Lung (tissue), 12 donors: ENCODE results near the gene CFAP221. TPM values are rescaled to one million over a fixed set of nuclear protein-coding genes. Genes with fewer than 3 reads are reported as not detected.

Experiments used
- ATAC-seq: fragments of 200-7000 bp; cut with Tn5 transposase; one replicate; pipeline ENCODE4 v1.9.1; 2020; ENCODE audit warnings: moderate number of reproducible peaks; ENCODE audit not compliant: insufficient read depth, low FRiP score
- DNase-seq, 3 donors: peaks; one replicate each; pipeline ENCODE4 v3.0.0-alpha.2; 2013 to 2017
- H3K27ac ChIP-seq, 2 donors: one replicate each; pipeline ENCODE4 v1.5.1; 2013; ENCODE audit warnings: mild to moderate bottlenecking in 2 of 2, moderate library complexity in 2 of 2, control low read depth in 1 of 2, inconsistent platforms in 1 of 2, low read depth in 1 of 2, low read length in 1 of 2
- H3K27me3 ChIP-seq, 3 donors: one replicate each; pipeline ENCODE4 v1.5.1; 2013; ENCODE audit warnings: low read length in 2 of 3; ENCODE audit not compliant: control insufficient read depth in 3 of 3, insufficient read depth in 3 of 3
- H3K36me3 ChIP-seq, 4 donors: one replicate each; pipeline ENCODE4 v1.5.1; 2013; ENCODE audit warnings: low read length in 4 of 4, mild to moderate bottlenecking in 1 of 4, moderate library complexity in 1 of 4; ENCODE audit not compliant: control insufficient read depth in 4 of 4, insufficient read depth in 4 of 4
- H3K4me1 ChIP-seq, 5 donors: one replicate each; pipeline ENCODE4 v1.5.1; 2013; ENCODE audit warnings: low read length in 5 of 5, mild to moderate bottlenecking in 2 of 5, moderate library complexity in 1 of 5; ENCODE audit not compliant: control insufficient read depth in 5 of 5, insufficient read depth in 5 of 5
- H3K4me3 ChIP-seq: one replicate; pipeline ENCODE4 v1.5.1; 2013; ENCODE audit warnings: mild to moderate bottlenecking, control low read depth, moderate library complexity
- H3K9ac ChIP-seq, 2 donors: one replicate each; pipeline ENCODE4 v1.5.1; 2013; ENCODE audit warnings: low read length in 2 of 2, control low read depth in 1 of 2; ENCODE audit not compliant: insufficient read depth in 1 of 2
- H3K9me3 ChIP-seq, 4 donors: one replicate each; pipeline ENCODE4 v1.5.1; 2013; ENCODE audit warnings: low read length in 3 of 4, mild to moderate bottlenecking in 1 of 4, moderate library complexity in 1 of 4; ENCODE audit not compliant: control insufficient read depth in 4 of 4, insufficient read depth in 3 of 4
- WGBS, 2 donors: extraction: QIAGEN DNeasy Blood & Tissue Kit; methylation state at CpG; one replicate each; pipeline ENCODE4 v1.1.7; 2013; 5-methylcytosine and 5-hydroxymethylcytosine counted together
- polyA plus RNA-seq, 2 donors: library from polyadenylated mRNA; stranded (reverse); fragments of 200-250 nt; gene quantifications; one replicate each; pipeline ENCODE4 v1.2.1, GENCODE V29; 2013
- total RNA-seq, 2 donors: library from RNA; depleted of rRNA in 1 of 2; stranded (reverse); fragments of >200 nt in 1 of 2; gene quantifications; one replicate each; pipeline ENCODE4 v1.2.1, GENCODE V29; 2014 to 2021
- TF ChIP-seq, protein P1 (sequence below): IDR thresholded peaks from 2 replicates; pipeline ENCODE4 v1.5.1; 2012; ENCODE audit warnings: mild to moderate bottlenecking; ENCODE audit errors: control extremely low read depth, extremely low read depth
- donor health status: control.
- donor health status: control.
- donor health status: Bipolar disorder and iron deficiency.
- donor health status: healthy.
- donor health status: DM: yes; HTN: yes; CAD: no.

Gene CFAP221
- total and polyA plus RNA-seq, 4 donors: 8.6 to 63.5 (median 29.3) TPM

DNA sequence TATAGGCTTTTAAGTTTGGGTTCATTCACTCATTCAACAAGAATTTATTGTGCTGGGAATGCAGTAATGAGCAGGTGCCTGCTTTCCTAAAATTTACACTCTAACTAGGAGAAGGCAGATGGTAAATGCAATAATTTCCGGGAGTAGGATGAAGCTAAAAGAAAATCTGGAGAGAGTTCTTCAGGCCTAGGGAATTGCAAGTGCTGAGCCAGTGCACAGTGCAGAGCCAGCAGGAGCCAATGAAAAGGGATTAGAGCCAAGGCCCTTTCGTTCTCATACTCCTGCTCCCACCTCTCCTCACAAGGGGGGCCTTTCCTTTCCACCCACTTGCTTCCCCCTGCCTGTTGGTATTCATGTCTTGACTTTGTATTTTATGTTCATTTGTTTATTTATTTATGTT is 55.1 kb downstream of the CFAP221 start:
- DNase-seq (no peak), ATAC-seq (no peak)
- TF ChIP-seq, protein P1, sequence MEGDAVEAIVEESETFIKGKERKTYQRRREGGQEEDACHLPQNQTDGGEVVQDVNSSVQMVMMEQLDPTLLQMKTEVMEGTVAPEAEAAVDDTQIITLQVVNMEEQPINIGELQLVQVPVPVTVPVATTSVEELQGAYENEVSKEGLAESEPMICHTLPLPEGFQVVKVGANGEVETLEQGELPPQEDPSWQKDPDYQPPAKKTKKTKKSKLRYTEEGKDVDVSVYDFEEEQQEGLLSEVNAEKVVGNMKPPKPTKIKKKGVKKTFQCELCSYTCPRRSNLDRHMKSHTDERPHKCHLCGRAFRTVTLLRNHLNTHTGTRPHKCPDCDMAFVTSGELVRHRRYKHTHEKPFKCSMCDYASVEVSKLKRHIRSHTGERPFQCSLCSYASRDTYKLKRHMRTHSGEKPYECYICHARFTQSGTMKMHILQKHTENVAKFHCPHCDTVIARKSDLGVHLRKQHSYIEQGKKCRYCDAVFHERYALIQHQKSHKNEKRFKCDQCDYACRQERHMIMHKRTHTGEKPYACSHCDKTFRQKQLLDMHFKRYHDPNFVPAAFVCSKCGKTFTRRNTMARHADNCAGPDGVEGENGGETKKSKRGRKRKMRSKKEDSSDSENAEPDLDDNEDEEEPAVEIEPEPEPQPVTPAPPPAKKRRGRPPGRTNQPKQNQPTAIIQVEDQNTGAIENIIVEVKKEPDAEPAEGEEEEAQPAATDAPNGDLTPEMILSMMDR: no peak
- no peak overlapping the region for H3K4me3 ChIP-seq
- H3K9me3 ChIP-seq: no peaks in the 10 kb centered on the region
- H3K27me3 ChIP-seq: peaks cover 0 to 7% (median 0%) of the 10 kb centered on the region in 3 donors
- no peak overlapping the region for H3K27ac ChIP-seq
- no peaks in the 10 kb centered on the region for H3K36me3 ChIP-seq
- no peak overlapping the region for H3K9ac ChIP-seq
- 80 to 82% methylated on average over 2 of the region's 2 CpGs for WGBS, 2 donors
- peaks cover 0 to 3% (median 0%) of the 10 kb centered on the region in 5 donors for H3K4me1 ChIP-seq

- Histone ChIP-seq H3K27ac (no peak overlapping the region), H3K36me3 (no peaks in the 10 kb centered on the region), H3K9me3 (no peaks in the 10 kb centered on the region), H3K27me3 (peaks cover 0 to 14% (median 2%) of the 10 kb centered on the region in 3 donors), H3K9ac (no peak overlapping the region), H3K4me3 (no peak overlapping the region), H3K4me1 (no peaks in the 10 kb centered on the region)
- 77 to 85% methylated on average over 4 of the region's 4 CpGs for WGBS, 2 donors
- DNase-seq (no peak), ATAC-seq (no peak)
- TF ChIP-seq, protein P1: no peak
Measured at GRCh38 chr2:119605096-119605495, 60.8 kb downstream of the CFAP221 start.

DNA sequence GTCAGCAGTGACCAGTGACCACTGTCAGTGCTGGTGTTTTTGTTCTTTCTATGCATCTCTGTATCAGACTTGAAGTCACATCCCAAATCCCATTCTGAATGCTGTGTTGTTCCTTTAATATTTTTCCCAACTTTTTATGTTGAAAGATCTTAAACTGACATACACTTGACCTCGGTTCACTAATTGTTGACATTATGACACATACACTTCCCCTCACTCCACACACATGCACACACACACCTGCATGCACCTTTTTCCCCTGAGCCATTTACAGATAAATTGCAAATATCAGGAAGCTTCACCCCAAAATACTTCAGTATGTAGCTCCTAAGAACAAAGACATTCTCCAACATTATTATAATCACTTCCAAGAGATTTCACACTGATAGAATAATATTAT is 62.4 kb downstream of the CFAP221 start:
- DNase-seq: no peak
- Histone ChIP-seq H3K9ac (no peak overlapping the region), H3K27ac (no peak overlapping the region), H3K4me3 (no peak overlapping the region), H3K4me1 (no peaks in the 10 kb centered on the region), H3K36me3 (no peaks in the 10 kb centered on the region), H3K27me3 (peaks cover 0 to 14% (median 2%) of the 10 kb centered on the region in 3 donors), H3K9me3 (no peaks in the 10 kb centered on the region)
- no peak for ATAC-seq
- WGBS, 2 donors: 50 to 57% methylated on average over 1 of the region's 1 CpG
- TF ChIP-seq, protein P1: no peak

DNA sequence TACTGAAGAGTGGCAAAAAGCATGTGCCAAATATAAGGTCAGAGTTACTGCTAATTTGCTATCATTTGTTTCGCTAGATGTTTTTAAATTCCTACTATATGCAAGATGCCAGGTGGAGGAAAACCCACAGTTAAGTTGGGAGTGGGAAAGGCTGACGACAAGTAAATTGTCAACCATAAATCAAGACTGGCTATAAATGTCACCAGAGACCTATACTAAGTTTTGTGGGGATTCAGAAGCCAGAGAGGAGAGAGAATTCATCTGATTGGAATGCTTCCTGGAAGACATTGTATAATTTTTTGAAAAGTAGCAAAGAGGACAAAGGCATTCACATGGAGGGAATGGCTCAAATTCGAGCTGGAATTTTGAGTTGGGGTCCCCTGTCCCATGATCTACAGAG is 64.3 kb downstream of the CFAP221 start:
- no peaks in the 10 kb centered on the region for H3K36me3 ChIP-seq
- 72 to 76% methylated on average over 3 of the region's 3 CpGs for WGBS, 2 donors
- no peak overlapping the region for H3K27ac ChIP-seq
- DNase-seq: no peak
- H3K27me3 ChIP-seq: peaks cover 0 to 17% (median 2%) of the 10 kb centered on the region in 3 donors
- no peak for ATAC-seq
- TF ChIP-seq, protein P1: no peak
- no peak overlapping the region for H3K9ac ChIP-seq
- no peak overlapping the region for H3K4me3 ChIP-seq
- no peaks in the 10 kb centered on the region for H3K4me1 ChIP-seq
- peaks cover 0 to 3% (median under 1%) of the 10 kb centered on the region in 4 donors for H3K9me3 ChIP-seq
